Effector memory CD4-positive, alpha-beta T cell (primary cell): ENCODE results near the gene IVL.

Source experiments
- DNase-seq, 3 donors: peaks; one replicate each; pipeline ENCODE4 v3.0.0-alpha.2; 2020
- H3K27ac ChIP-seq: 2 replicates; pipeline ENCODE4 v1.7.0; 2013; ENCODE audit warnings: mild to moderate bottlenecking, low read length, moderate library complexity; ENCODE audit not compliant: insufficient read depth, poor library complexity, severe bottlenecking
- H3K27me3 ChIP-seq: replicated peaks from 2 replicates; pipeline ENCODE4 v1.7.0; 2013; ENCODE audit warnings: mild to moderate bottlenecking, low read length; ENCODE audit not compliant: insufficient read depth, control insufficient read depth, poor library complexity, severe bottlenecking
- H3K36me3 ChIP-seq: 2 replicates; pipeline ENCODE4 v1.7.0; 2013; ENCODE audit warnings: mild to moderate bottlenecking, low read length, moderate library complexity; ENCODE audit not compliant: control insufficient read depth, insufficient read depth
- H3K4me1 ChIP-seq: 2 replicates; pipeline ENCODE4 v1.7.0; 2013; ENCODE audit warnings: low read length, mild to moderate bottlenecking; ENCODE audit not compliant: control insufficient read depth, insufficient read depth, poor library complexity, severe bottlenecking
- H3K4me3 ChIP-seq: 2 replicates; pipeline ENCODE4 v1.7.0; 2013; ENCODE audit warnings: low read length, low read depth, mild to moderate bottlenecking; ENCODE audit not compliant: insufficient read depth, poor library complexity, severe bottlenecking
- H3K9me3 ChIP-seq: 2 replicates; pipeline ENCODE4 v1.7.0; 2013; ENCODE audit warnings: mild to moderate bottlenecking, low read length, moderate library complexity; ENCODE audit not compliant: control insufficient read depth

IVL gene

DNA sequence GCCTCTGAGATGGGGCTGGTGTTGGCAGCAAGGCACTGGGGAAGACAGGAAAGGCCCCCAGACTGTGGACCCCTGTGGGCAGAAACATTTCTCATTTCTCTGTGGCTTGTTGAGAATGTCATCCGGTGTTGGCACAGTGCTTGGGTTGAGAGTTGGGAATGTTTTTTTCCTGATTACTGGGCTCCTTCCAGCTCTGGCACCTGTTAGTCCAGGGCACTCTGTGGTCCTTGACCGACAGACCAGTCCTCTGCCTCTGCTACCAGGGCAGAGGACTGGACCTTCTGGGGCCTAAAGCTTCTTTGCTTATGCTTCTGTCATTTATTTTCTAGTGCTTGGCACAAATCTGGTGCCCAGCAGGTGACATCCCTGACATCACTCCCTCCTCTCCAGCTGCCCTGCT is 33.8 kb downstream of the IVL start:
- peaks cover 1% of the 10 kb centered on the region for H3K27me3 ChIP-seq
- H3K27ac ChIP-seq = no peak overlapping the region
- H3K4me3 ChIP-seq = no peak overlapping the region
- DNase-seq = no peak
- no peaks in the 10 kb centered on the region for H3K9me3 ChIP-seq
- H3K36me3 ChIP-seq = no peaks in the 10 kb centered on the region
- H3K4me1 ChIP-seq = no peaks in the 10 kb centered on the region

DNA sequence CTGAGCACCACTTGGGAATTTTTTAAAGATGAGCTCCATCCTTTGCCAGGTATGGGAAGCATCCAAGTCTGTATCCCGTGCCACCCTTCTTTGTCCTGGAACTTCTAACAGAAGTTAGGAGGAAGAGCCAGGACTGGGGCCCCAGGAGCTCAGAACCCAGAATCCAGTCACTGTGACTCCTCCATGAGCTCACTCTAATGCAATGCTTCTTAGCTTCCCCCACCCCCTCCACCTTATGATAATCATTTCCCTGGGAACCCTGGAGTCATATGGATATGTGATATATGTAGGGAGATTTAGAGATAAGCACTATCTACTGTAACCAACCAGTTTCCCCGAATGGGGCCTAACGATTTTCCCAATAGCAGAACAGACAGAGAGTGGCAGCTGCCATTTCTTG is 37.9 kb downstream of the IVL start:
- H3K27ac ChIP-seq = no peak overlapping the region
- H3K4me3 ChIP-seq = no peak overlapping the region
- H3K9me3 ChIP-seq = no peaks in the 10 kb centered on the region
- no peaks in the 10 kb centered on the region for H3K36me3 ChIP-seq
- no peaks in the 10 kb centered on the region for H3K4me1 ChIP-seq
- no peak for DNase-seq
- H3K27me3 ChIP-seq = peaks cover 3% of the 10 kb centered on the region

DNA sequence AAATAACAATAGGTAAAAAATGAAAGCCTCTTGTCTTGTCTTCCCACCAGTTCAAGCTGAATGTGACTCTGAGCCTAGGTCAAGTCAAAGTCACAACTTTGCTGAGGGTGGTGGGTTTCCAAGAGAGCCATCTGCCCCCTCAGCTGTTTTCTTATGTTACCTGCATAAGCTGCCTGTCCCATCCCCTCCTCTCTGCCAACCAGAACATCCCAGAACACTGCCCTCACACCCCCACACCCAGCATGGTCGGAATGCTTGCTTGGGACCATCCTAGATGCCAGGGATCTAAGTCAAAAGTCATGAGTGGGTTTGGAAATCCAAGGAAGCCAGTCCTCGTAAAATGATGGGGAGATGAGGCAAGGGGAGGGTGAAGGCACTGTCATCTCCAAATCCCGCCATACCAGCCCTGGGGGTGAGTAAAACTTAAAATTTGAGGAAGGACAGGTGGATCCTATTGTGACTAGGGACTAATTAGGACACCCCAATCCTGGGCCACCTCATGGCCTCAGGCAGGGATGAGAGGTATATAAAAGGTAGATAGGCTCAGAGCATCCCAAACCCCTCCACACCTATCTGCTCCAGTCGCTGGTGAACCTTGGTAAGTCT is 38.4 kb downstream of the IVL start, which contains the start of gene SPRR5:
Gene SPRR5 (plus strand): TSS at position 556 of the 606 bp plus-strand sequence. CDS start 1,349 bp downstream, outside the sequence.
- Histone ChIP-seq H3K9me3 (no peaks in the 10 kb centered on the region), H3K36me3 (no peaks in the 10 kb centered on the region), H3K27me3 (peaks cover 3% of the 10 kb centered on the region), H3K4me3 (no peak within 1 kb of the TSS), H3K27ac (no peak within 1 kb of the TSS), H3K4me1 (no peaks in the 10 kb centered on the region)
- DNase-seq = no peak

DNA sequence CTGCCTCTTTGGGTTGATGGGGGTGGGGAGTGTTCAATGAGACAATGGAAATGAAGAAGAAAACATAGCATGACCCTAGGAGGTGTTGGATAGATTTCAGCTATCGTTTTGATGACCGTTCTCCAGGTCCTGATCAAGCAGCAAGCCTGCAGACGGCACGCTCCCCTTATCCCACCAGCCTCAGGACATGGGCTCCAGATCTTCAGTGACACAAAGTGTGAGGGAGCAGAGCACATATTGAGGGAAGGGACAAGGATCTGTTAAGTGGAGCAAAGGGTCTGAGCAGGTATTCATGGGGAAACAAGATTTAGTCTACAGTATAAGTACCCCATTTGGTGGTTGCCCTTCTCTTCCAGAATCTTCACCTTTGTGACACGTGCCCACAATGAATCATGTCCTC is 43.4 kb downstream of the IVL start:
- Histone ChIP-seq H3K27ac (no peak overlapping the region), H3K4me1 (no peaks in the 10 kb centered on the region), H3K4me3 (no peak overlapping the region), H3K36me3 (no peaks in the 10 kb centered on the region), H3K27me3 (peaks cover 3% of the 10 kb centered on the region), H3K9me3 (no peaks in the 10 kb centered on the region)
- DNase-seq = no peak

DNA sequence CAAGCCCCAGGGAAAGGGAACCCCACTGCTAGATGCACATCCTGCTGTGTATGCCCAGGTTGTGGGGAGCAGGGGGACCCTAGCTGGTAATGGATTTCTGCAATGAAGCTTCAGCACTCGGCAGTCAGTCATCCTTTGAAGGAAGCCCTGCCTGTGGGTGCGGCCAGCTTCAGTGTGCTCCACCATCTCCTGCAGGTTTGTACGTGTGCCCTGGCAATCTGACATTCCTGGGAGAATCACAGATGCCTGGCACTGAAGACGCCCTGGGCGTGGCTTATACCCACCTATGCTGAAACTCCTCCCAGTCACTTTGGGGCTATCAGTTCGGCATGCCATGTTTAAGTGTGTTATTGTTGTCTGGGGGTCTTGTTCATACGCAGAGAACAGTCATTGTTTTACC is 45.4 kb downstream of the IVL start:
- H3K4me1 ChIP-seq = no peaks in the 10 kb centered on the region
- no peak overlapping the region for H3K4me3 ChIP-seq
- no peak overlapping the region for H3K27ac ChIP-seq
- H3K9me3 ChIP-seq = no peaks in the 10 kb centered on the region
- H3K27me3 ChIP-seq = no peaks in the 10 kb centered on the region
- no peaks in the 10 kb centered on the region for H3K36me3 ChIP-seq
- DNase-seq = no peak

DNA sequence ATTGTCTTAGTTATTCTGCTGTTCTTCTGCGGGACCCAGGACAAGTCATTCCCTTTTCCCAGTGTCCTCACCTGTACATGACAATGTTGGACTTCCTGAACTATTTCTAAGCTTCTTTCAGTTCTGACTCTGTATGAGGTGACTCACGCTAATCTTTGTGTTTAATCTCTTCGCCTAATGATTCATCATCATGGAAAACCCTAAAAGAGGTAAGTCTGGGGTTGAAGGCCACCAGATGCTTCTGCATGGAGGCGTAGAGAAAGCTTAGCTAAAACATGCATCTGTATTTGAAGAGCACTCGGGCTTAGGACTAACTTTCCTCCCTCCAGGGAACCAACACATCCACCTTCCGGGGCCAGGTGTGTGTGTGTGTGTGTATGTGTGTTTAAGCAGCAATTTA is 46.1 kb downstream of the IVL start:
- no peak overlapping the region for H3K27ac ChIP-seq
- H3K9me3 ChIP-seq = no peaks in the 10 kb centered on the region
- no peaks in the 10 kb centered on the region for H3K4me1 ChIP-seq
- DNase-seq = no peak
- H3K36me3 ChIP-seq = no peaks in the 10 kb centered on the region
- H3K4me3 ChIP-seq = no peak overlapping the region
- no peaks in the 10 kb centered on the region for H3K27me3 ChIP-seq

DNA sequence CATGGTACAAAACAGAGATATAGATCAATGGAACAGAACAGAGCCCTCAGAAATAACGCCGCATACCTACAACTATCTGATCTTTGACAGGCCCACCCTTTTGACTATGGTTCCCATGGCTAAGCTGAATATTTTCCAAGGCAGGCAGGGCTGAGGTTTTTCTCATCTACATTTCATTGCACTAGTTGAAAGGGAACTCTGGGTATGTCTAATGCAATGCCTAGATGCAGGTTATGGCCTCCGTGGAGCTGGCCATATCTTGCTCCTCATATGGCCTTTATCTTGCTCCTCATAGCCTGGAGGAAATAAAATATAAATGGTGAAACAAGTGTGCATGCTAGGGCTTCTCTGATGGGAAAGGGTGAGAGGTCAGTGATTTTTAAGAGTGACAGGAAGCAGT is 49.2 kb downstream of the IVL start:
- Histone ChIP-seq H3K4me3 (no peak overlapping the region), H3K27me3 (no peaks in the 10 kb centered on the region), H3K36me3 (no peaks in the 10 kb centered on the region), H3K27ac (no peak overlapping the region), H3K9me3 (no peaks in the 10 kb centered on the region), H3K4me1 (no peaks in the 10 kb centered on the region)
- DNase-seq = no peak

DNA sequence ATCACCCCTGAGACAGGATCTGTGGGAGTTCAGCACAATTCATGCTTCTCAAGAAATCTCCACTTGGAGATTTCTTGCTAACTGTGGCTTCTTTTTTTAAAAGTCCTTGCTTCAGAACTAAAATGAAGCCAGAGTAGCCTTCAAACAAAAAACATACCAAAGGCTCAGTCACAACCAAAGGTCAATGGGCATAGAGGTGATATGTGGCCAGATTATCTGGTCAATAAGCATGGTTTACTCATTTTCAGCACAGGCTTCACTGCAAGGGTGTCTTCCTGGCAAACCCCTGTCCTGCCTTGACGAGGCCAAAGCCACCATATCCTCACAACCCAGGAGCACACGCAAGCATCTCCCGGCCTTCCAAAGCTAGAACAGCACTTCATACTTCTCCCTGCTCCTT is 50.9 kb downstream of the IVL start:
- H3K36me3 ChIP-seq = no peaks in the 10 kb centered on the region
- no peak for DNase-seq
- H3K4me1 ChIP-seq = no peaks in the 10 kb centered on the region
- H3K27ac ChIP-seq = no peak overlapping the region
- no peaks in the 10 kb centered on the region for H3K9me3 ChIP-seq
- no peak overlapping the region for H3K4me3 ChIP-seq
- no peaks in the 10 kb centered on the region for H3K27me3 ChIP-seq

DNA sequence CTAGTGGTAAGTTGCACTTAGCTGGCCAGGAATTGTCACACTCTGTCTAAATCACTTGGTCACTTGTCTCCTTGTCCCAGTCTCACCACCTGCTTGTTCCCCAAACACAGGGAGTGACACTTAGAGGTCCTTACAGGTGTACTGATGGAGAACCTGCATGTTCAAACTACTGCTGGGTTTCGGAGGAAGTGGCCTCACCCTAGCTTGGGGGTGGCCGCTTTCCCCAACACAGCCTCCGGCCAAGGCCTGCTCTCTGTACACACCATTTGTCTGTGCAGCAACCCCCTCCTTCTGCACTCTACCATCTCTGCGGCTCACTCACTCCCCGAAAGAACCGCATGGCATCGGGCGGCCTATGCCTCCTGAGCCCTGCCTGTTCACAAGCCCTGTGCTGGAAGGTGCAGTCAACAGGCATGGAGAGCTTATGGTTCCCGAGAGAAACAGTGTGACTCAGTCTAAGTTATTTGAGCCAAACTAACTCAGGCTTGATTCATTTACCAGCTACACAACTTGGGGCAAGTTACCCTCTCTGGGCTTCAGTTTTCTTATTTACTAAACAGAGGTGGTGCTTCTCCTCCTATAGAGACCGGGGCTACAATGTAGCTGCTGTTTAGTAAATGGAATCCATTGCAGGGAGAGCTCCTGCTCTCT is 51.6 kb downstream of the IVL start:
- Histone ChIP-seq H3K9me3 (no peaks in the 10 kb centered on the region), H3K4me3 (no peak overlapping the region), H3K36me3 (no peaks in the 10 kb centered on the region), H3K4me1 (no peaks in the 10 kb centered on the region), H3K27me3 (no peaks in the 10 kb centered on the region), H3K27ac (no peak overlapping the region)
- no peak for DNase-seq

- no peak overlapping the region for H3K4me3 ChIP-seq
- no peak for DNase-seq
- H3K27me3 ChIP-seq = no peaks in the 10 kb centered on the region
- no peaks in the 10 kb centered on the region for H3K4me1 ChIP-seq
- H3K9me3 ChIP-seq = no peaks in the 10 kb centered on the region
- H3K27ac ChIP-seq = no peak overlapping the region
- H3K36me3 ChIP-seq = no peaks in the 10 kb centered on the region
Measured at GRCh38 chr1:152960452-152961044, 52.2 kb downstream of the IVL start.
